D721Med (cell line): ENCODE data around the gene SFT2D1.

ENCODE experiments used
- DNase-seq: peaks from one replicate; pipeline ENCODE4 v3.0.0; 2011; ENCODE audit warnings: low spot score; ENCODE audit not compliant: insufficient read length
- FAIRE-seq: peaks from 2 replicates; lab custom pipeline; 2011; peaks lifted over from hg19 to GRCh38; lab: Jason Lieb, UNC
- TF ChIP-seq, protein P1 (sequence below): IDR thresholded peaks from 2 replicates; pipeline ENCODE4 v1.5.1; 2012; ENCODE audit warnings: mild to moderate bottlenecking, control low read depth; ENCODE audit not compliant: insufficient read depth; ENCODE audit errors: missing control alignments

The SFT2D1 gene

GRCh38 chr6:166310634-166311033 is 31.7 kb downstream of the SFT2D1 start:
- TF ChIP-seq, protein P1, sequence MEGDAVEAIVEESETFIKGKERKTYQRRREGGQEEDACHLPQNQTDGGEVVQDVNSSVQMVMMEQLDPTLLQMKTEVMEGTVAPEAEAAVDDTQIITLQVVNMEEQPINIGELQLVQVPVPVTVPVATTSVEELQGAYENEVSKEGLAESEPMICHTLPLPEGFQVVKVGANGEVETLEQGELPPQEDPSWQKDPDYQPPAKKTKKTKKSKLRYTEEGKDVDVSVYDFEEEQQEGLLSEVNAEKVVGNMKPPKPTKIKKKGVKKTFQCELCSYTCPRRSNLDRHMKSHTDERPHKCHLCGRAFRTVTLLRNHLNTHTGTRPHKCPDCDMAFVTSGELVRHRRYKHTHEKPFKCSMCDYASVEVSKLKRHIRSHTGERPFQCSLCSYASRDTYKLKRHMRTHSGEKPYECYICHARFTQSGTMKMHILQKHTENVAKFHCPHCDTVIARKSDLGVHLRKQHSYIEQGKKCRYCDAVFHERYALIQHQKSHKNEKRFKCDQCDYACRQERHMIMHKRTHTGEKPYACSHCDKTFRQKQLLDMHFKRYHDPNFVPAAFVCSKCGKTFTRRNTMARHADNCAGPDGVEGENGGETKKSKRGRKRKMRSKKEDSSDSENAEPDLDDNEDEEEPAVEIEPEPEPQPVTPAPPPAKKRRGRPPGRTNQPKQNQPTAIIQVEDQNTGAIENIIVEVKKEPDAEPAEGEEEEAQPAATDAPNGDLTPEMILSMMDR = no peak
- no peak for FAIRE-seq
- no peak for DNase-seq

DNA sequence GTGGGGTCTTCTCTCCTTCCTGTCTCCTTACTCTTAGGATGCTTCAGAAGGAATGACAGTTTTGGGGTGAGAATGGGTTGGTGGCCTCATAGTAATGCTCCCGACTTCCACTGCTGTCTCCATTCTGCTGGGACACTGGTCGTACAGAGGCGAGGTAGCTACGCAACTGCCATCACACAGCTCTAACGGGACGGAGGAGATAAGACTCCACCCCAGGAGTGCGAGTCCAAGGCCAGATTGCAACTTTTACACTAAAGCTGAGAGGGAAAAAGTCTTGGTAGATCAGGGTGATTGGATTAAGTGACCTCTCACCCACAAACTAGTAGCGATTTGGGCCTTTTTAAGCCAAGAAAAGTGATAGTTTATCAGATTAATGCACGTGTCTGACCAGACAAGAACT is 32.4 kb downstream of the SFT2D1 start:
- DNase-seq (no peak), FAIRE-seq (no peak)
- TF ChIP-seq, protein P1 = no peak

DNA sequence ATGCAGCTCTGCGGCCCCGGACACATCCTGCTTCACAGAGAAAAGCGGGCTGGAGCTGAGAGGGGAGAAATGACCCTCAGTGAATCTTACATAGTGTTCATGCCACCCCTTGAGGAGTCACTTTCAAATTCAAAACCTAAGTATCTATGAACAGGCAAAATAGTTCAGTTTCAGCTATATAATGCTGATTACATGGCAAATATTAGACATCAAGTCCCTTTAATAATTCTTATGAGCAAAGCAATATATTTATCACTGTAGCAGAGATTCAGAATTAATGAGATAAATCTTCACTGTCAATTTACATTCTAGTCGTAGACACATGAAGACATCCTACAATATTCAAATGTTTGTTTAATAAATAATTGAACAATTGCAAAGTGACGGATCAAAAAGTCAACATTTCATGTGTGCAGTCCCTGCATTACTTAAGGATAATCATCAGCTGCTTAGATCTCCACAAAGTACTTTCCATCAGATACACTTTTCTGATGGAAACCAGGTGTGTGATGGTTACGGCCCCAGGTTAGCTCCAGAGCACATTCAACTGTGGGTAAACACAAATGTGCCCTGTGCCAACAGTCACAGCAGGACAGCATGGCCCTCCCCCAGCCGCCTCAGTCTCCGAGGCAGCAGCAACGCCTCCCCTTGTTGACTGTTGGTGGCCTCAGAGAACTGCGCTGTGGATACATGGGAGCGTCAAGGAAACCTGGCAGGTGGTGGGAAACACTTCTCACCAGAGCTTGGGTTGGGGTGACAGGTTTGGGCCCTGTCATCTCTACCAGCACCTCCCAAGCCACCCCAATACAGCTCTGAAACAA is 33.4 kb downstream of the SFT2D1 start:
- no peak for FAIRE-seq
- DNase-seq = no peak
- TF ChIP-seq, protein P1 = no peak

- no peak for DNase-seq
- TF ChIP-seq, protein P1 = no peak
- no peak for FAIRE-seq
Observed at GRCh38 chr6:166308033-166308768, 34.1 kb downstream of the SFT2D1 start, which contains the start of gene PRR18. PRR18 (minus strand) TSS chr6:166308392; CDS start chr6:166308142, 250 bp downstream.

- DNase-seq = no peak
- FAIRE-seq = no peak
- TF ChIP-seq, protein P1 = no peak
Observed at GRCh38 chr6:166307082-166308032, 35.0 kb downstream of the SFT2D1 start.

DNA sequence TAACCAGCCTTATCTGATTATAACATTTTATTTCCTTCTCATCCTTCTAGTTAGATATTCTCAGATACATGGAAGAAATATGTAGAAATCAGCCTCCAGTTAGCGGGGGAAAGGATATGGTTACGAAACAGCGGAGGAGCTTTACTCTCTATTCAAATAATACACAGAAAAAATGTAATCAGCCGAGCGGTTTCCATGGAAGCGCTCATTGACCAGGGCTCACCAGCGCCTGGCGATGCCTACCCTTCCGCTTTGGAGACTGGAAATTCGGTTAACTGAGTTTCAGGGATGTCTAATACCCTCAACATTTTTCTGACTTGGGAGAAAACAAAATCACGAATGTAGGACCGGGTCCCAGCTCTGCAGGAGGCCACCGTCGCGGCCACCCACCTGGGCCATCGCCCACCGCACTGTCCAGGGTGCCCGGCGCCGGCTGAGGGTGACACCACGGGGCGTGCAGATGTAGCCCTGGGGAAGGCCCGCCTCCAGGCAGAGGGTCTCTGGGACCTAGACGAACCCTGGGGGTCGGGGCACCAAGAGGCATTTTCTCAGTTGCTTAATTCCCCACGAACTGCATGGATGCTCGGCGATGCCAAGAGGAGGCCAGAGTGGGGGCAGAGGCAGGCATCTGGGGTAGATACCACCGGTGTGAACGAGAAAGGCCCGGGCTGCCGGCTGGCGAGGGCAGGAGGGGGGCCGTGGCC is 35.8 kb downstream of the SFT2D1 start:
- TF ChIP-seq, protein P1 = no peak
- FAIRE-seq = no peak
- no peak for DNase-seq
